GM03348 (cell line): ENCODE measurements around the gene ZP3.
"Not testable (repeated sequence)": the region's sequence is repeated elsewhere in the genome, so short reads cannot be mapped to it uniquely, and the experiment has no call there.

Experiments
- DNase-seq: peaks from one replicate; pipeline ENCODE4 v3.0.0; 2012; ENCODE audit warnings: low spot score

The ZP3 gene

GRCh38 chr7:76442664-76443446, 18.1 kb downstream of the ZP3 start:
- not testable (repeated sequence) for DNase-seq

DNA sequence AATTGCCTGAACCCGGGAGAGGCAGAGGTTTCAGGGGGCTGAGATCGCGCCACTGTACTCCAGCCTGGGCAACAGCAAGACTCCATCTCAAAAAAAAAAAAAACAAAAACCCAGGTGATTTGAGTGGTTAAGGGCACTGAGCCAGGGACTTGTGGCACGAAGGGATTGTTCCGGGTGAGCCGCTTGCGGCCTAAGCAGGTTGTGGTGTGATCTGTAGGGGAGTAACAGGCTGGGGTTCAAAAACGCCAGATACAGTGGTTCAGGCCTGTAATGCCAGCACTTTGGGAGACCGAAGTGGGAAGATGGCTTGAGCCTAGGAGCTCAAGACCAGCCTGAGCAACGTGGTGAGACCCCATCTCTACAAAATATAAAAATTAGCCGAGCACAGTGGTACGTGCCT, 19.1 kb downstream of the ZP3 start:
- not testable (repeated sequence) for DNase-seq

GRCh38 chr7:76445577-76446008, 20.8 kb downstream of the ZP3 start:
- DNase-seq, result not testable (repeated sequence)

DNA sequence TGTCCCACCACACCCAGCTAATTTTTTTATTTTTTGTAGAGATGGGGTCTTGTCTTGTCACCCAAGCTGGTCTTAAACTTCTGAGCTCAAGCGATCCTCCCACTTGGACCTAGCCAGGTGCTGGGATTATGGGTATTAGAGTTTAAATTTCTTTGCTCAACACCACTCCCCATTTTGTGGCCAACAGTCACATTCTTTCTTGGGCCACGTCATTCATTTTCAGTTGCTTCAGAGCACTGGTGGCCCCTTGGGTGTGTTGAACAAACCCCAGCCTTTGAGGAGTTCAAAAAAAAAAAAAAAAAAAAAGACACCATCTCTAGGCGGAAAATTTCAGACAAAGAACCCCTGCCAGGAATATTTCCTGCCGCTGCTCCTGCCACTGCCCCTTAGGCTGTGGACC, 32.3 kb downstream of the ZP3 start:
- DNase-seq, result not testable (repeated sequence)

- not testable (repeated sequence) for DNase-seq
Measured at GRCh38 chr7:76458504-76458903, 33.8 kb downstream of the ZP3 start.

DNA sequence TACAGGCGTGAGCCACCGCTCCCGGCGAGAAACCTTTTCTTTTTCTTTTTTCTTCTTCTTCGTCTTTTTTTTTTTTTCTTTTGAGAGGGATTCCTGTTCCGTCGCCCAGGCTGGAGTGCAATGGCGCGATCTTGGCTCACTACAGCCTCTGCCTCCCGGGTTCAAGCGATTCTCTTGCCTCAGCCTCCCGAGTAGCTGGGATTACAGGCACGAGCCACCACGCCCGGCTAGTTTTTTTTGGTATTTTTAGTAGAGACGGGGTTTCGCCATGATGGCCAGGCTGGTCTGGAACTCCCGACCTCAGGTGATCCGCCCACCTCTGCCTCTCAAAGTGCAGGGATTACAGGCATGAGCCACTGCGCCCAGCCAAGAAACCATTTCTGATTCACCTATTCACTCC, 36.0 kb downstream of the ZP3 start:
- not testable (repeated sequence) for DNase-seq

GRCh38 chr7:76461464-76462101, 36.8 kb downstream of the ZP3 start, which contains the start of gene DTX2:
DTX2 (plus strand) TSS chr7:76461709; CDS start chr7:76480510, 18,801 bp downstream.
- not testable (repeated sequence) for DNase-seq

DNA sequence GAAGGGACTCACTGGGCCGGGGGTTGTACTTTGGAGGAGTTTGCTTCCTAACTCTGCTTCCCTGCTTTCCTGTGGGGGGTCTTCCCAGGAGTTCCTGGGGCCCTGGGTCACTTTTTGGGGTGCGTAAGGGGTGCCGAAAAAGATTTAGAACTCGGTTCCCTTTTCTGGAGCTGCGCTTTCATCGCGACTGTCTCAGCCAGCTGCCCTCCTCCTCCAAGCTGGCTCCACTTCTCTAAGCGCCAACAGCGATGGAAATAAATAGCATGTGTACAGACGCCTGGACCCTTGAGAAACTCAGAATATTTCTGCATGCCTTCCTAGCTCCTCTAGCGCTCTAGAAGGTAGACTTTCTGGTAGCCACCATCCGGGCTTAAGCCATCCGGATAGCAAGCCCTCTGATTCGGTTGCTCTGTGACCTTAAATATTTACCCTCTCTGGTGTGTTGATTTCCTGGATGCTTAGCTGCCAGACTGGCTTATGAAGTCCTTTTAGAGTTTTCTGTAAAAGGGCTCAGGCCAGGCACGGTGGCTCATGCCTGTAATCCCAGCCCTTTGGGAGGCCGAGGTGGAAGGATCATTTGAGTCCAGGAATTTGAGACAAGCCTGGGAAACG, 37.6 kb downstream of the ZP3 start:
- not testable (repeated sequence) for DNase-seq

DNA sequence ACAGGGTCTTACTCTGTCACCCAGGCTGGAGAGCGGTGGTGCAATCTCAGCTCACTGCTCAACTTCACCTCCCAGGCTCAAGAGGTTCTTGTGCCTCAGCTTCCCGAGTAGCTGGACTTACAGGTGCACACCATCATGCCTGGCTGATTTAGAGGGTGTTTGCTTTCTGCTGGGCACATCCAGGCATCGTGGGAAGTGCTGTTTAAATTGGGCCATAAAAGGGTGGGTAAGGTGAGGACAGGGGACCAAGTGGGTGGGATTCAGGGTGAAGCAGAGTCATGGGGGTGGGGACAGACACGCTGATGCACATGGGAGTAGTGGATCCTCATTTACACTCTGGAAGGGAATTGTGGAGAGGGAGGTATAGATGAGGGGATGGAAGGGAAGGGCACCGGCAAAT, 40.2 kb downstream of the ZP3 start:
- not testable (repeated sequence) for DNase-seq

DNA sequence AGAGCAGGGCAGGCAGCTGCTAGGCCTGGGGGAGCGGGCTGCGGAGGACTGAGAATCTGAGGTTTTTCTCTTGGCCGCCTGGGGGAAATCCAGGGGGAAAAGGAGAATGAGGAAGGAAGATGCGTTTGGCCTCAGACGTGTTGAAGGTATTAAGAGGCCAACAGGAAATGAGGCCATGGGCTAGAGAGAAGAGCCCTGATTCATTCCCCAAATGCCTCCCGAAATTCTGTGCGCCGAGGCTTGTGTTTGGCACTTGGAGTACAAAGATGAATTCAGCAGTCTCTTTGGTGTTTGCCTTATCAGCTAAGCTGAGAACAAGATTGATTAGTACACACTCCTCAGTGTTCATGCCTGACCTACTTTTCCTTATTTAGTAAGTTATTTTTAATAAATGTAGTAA, 41.2 kb downstream of the ZP3 start:
- DNase-seq, result not testable (repeated sequence)

DNA sequence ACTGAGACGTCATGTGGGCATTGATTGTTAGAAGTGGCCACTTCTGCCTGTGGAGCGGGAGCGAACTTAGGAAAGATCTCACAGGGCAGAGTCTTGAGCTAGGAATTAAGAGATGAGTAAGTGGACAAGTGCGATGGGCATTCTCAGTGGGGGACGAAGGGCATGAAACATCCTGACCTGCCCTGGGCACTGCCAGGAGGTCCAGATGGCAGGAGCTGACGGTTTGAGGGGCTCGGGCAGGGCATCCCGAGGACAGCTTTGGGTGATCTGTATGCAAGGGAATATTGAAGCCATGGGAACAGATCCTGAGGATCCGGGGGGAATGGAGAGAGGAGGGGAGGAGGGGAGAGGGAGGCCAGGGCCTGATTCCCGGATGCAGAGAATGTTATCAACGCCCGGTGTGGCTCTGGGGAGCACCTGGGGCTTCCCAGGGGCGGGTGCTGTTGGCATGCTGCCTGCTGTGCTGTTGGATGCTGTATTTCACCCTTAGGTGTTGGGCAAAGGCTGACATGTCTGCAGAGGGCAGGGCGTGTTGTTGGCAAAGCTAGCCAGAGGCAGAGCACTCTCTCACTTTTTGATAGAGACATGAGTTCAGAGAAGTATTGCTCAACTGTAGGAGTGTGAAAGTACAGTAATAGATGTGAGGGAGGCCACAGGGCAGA, 43.1 kb downstream of the ZP3 start:
- DNase-seq, result not testable (repeated sequence)

- DNase-seq, result not testable (repeated sequence)
Measured at GRCh38 chr7:76471556-76472221, 46.9 kb downstream of the ZP3 start.

DNA sequence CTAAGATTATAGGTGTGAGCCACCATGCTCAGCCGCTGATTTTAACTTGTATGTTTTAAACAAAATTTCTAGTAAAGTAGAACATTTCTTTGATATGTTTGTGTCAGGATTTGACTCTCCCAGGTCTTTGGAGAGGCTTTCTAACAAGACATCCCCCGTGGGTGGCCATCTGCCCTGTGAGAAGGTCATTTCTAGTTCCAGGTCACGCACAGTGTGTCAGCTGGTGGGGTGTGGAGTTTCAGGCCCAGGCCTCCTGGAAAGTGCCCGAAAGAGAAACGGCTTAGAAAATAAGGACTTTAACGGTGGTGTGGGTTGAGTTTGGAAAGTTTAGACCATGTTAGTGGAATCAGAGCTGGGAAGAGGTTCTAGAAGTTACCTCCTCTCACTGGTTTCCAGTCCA, 48.3 kb downstream of the ZP3 start:
- not testable (repeated sequence) for DNase-seq

DNA sequence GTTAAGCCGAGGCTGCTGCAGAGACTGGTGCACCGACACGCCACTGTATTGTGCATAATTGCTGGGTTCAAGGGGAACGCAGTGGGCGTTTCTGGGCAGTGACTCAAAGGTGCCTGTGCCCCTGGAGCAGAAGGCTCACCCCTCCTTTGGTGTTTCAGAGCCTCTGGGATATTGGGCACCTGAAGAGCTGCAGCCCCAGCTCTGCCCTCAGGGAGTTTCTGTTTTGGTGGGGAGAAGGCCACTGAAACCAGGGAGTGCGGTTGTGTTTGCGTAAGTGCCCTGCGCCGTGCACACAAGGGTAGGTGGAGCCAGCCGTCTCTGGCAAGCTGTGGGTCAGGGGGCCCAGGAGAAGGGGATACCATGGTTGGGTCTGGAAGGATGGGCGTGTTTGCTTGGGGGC, 51.5 kb downstream of the ZP3 start:
- DNase-seq, result not testable (repeated sequence)

DNA sequence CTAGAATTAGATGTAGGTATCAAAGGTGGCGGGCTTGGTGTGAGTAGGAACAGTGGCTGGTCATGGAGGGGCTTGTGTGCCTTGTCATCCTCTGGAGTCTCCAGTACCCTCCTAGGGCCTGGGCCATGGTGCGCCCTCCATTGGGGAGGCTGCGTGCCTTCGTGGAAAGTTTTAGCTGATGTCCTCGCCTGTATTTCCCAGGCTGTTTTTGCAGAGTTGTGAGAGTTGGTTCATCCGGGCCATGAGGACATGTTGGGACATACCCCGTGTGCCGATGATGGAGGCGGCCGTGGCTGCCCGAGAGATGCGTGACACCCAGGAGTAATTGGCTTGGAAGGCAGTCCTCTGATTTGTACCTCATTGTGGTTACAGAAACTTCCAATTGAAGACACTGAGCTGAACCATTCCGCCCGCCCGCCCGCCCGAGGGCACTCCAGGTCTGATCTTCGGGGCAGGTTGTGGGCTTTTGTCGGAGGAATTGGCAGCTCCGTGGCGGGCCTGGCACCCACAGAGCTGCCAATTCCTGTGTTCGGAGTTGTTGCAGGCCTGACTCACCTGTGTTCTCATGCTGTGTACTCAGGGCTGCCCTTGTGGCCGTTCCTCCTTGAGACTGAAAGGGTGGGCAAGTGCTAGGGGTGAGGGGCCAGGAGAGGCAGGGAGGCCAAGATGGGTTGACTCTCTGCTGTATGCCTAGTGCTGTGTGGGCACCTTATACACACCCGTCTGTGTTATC, 52.2 kb downstream of the ZP3 start:
- DNase-seq, result not testable (repeated sequence)

GRCh38 chr7:76479628-76480027, 54.9 kb downstream of the ZP3 start:
- not testable (repeated sequence) for DNase-seq

GRCh38 chr7:76480403-76481253, 55.9 kb downstream of the ZP3 start:
- not testable (repeated sequence) for DNase-seq

DNA sequence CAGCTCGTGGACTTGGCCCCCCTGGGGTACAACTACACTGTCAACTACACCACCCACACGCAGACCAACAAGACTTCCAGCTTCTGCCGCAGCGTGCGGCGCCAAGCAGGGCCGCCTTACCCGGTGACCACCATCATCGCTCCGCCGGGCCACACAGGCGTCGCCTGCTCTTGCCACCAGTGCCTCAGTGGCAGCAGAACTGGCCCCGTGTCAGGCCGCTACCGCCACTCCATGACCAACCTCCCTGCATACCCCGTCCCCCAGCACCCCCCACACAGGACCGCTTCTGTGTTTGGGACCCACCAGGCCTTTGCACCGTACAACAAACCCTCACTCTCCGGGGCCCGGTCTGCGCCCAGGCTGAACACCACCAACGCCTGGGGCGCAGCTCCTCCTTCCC, 57.9 kb downstream of the ZP3 start:
- not testable (repeated sequence) for DNase-seq

- not testable (repeated sequence) for DNase-seq
Measured at GRCh38 chr7:76483081-76483480, 58.3 kb downstream of the ZP3 start.

DNA sequence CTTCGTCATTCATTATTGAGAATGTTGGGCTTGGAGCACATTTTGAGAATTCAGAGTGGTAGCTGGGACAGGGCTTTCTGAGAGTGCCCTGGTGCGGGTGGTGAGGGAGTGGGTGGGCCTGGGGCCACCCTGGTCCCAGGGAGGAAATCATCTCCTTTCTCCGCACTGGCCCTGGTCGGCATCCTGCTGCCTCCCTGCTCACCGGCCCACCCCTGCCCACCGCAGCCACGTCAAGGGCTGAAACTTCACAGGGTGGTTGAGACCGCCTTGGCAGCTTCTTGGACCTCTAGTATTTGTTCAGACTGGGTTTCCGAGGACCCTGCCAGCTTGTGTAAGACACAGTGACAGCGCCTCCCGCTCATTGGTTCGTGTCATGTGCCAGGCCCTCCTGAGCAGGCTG, 59.7 kb downstream of the ZP3 start:
- DNase-seq, result not testable (repeated sequence)
